ENCODE results near the gene DNAL4. TPM values are rescaled to one million over a fixed set of nuclear protein-coding genes. Genes with fewer than 3 reads are reported as not detected.

Gene DNAL4
- total RNA-seq (2022; extraction: Qiagen RNA extraction): 7.8 to 9.8 TPM (median 8.7 TPM) in 5 replicates

GRCh38 chr22:38793721-38794466, at the start of gene DNAL4:
DNAL4 (minus strand) TSS chr22:38794143; CDS start chr22:38782731, 11,412 bp downstream.

GRCh38 chr22:38755911-38756532, 37.9 kb downstream of the DNAL4 start, which contains the start of gene SUN2:
SUN2 (minus strand) TSS chr22:38755998; CDS start chr22:38752628, 3,370 bp downstream.

Other genes starting within 250 kb of the DNAL4 start
- gene DMC1, start 224.0 kb downstream of the DNAL4 start, total RNA-seq (2022; extraction: Qiagen RNA extraction): 3.1 to 5.8 TPM (median 3.4 TPM) in 5 replicates
- 0.47 to 0.68 TPM (median 0.62 TPM) in 5 replicates for gene FAM227A, start 137.8 kb downstream of the DNAL4 start, total RNA-seq (2022; extraction: Qiagen RNA extraction)
- gene CBY1, start 137.5 kb downstream of the DNAL4 start, total RNA-seq (2022; extraction: Qiagen RNA extraction): 14.6 to 16.1 TPM (median 15.0 TPM) in 5 replicates
- gene TOMM22, start 112.2 kb downstream of the DNAL4 start, total RNA-seq (2022; extraction: Qiagen RNA extraction): 67.2 to 88.7 TPM (median 77.4 TPM) in 5 replicates
- 27.5 to 32.6 TPM (median 31.2 TPM) in 5 replicates for gene JOSD1, start 93.2 kb downstream of the DNAL4 start, total RNA-seq (2022; extraction: Qiagen RNA extraction)
- gene GTPBP1, start 88.2 kb downstream of the DNAL4 start, total RNA-seq (2022; extraction: Qiagen RNA extraction): 5.8 to 10.7 TPM (median 9.7 TPM) in 5 replicates
- 24.5 to 40.5 TPM (median 38.6 TPM) in 5 replicates for gene SUN2, start 38.1 kb downstream of the DNAL4 start, total RNA-seq (2022; extraction: Qiagen RNA extraction)
- gene NPTXR, start 49.9 kb upstream of the DNAL4 start, total RNA-seq (2022; extraction: Qiagen RNA extraction): 8.0 to 11.1 TPM (median 9.3 TPM) in 5 replicates
- gene CBX6, start 78.1 kb upstream of the DNAL4 start, total RNA-seq (2022; extraction: Qiagen RNA extraction): 21.0 to 32.5 TPM (median 30.6 TPM) in 5 replicates
- gene APOBEC3A, start 163.5 kb upstream of the DNAL4 start, total RNA-seq (2022; extraction: Qiagen RNA extraction): 0.12 TPM in 1 of 5 replicates, not detected in the others
- 26.4 to 32.3 TPM (median 29.2 TPM) in 5 replicates for gene APOBEC3B, start 188.2 kb upstream of the DNAL4 start, total RNA-seq (2022; extraction: Qiagen RNA extraction)
- 25.2 to 32.1 TPM (median 31.6 TPM) in 5 replicates for gene APOBEC3C, start 220.1 kb upstream of the DNAL4 start, total RNA-seq (2022; extraction: Qiagen RNA extraction)
- gene APOBEC3D, start 227.0 kb upstream of the DNAL4 start, total RNA-seq (2022; extraction: Qiagen RNA extraction): 0.18 to 0.43 TPM (median 0.29 TPM) in 3 of 5 replicates, not detected in the others
- gene APOBEC3F, start 246.7 kb upstream of the DNAL4 start, total RNA-seq (2022; extraction: Qiagen RNA extraction): 0.81 to 3.2 TPM (median 2.7 TPM) in 5 replicates